Retinal pigment epithelial cell (primary cell): ENCODE measurements around the gene RNF149.

Experiments
- DNase-seq: peaks from one replicate; pipeline ENCODE4 v3.0.0-alpha.2; 2010; ENCODE audit warnings: low read depth
- H3K4me3 ChIP-seq: 2 replicates; pipeline ENCODE4 v1.5.1; 2011; ENCODE audit warnings: mild to moderate bottlenecking, low read length, control low read depth, moderate library complexity
- CTCF ChIP-seq: conservative IDR thresholded peaks from 2 replicates; pipeline ENCODE4 v1.5.1; 2011; ENCODE audit warnings: low read depth, low read length, control low read depth, inconsistent platforms

The RNF149 gene

GRCh38 chr2:101294861-101295260 is 13.6 kb downstream of the RNF149 start:
- TF ChIP-seq CTCF: no peak
- H3K4me3 ChIP-seq: no peak overlapping the region
- DNase-seq: no peak

DNA sequence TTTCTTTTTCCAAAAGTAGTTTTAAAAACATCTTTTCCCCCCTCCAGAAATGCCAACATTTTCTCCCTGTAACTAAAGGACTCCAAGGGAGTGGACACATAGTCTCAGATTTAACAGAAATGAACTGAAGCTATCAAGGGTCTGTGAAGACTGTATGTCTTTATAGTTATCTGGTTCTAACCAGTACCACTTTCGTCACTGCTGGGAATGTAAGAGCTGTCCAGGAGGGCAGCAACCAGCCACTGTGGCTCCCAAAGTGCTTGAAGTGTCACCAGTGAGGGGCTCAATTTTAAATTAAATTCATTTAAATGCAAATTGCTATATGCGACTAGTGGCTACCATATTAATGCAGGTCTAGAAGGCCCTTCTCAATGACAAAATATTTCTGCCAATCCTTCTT is 15.0 kb downstream of the RNF149 start:
- TF ChIP-seq CTCF: no peak
- H3K4me3 ChIP-seq: no peak overlapping the region
- DNase-seq: no peak

DNA sequence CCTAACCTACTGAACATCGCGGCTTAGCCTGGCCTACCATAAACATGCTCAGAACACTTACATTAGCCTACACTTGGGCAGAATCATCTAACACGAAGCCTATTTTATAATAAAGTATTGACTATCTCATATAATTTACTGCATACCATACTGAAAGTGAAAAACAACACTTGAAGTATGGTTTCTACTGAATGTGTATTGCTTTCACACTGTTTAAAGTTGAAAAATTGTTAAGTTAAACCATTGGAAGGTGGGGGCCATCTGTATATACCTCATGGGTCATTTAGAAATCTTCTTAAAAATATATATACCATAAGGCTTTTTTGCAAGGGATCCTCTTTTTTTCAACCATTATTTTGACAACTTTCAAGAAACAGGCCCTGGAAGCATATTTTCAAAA is 16.5 kb downstream of the RNF149 start:
- TF ChIP-seq CTCF: no peak
- no peak overlapping the region for H3K4me3 ChIP-seq
- no peak for DNase-seq

- no peak for DNase-seq
- H3K4me3 ChIP-seq: no peak overlapping the region
- TF ChIP-seq CTCF: no peak
These were observed 17.8 kb downstream of the RNF149 start for GRCh38 chr2:101290711-101291110.

DNA sequence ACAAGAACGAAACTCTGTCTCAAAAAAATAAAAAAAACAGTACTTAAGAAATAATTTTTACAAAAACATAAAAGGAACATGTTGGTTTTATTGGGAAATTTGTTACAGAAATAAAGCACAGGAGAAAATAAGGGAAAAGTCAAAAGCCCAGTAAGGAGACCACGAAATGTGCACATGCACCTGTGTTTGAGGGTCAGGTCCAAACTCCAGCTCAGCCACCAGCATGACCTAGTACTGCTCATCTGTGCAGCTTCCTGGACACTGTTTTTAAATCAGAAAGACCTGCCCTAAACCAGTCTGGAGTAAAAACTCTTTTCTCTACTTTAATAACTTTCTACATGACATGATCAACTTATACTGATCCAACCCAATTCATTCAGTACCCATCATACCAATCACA is 21.2 kb downstream of the RNF149 start:
- TF ChIP-seq CTCF: no peak
- no peak for DNase-seq
- no peak overlapping the region for H3K4me3 ChIP-seq

- no peak for TF ChIP-seq CTCF
- no peak overlapping the region for H3K4me3 ChIP-seq
- DNase-seq: no peak
These were observed 21.8 kb downstream of the RNF149 start for GRCh38 chr2:101286684-101287083.

DNA sequence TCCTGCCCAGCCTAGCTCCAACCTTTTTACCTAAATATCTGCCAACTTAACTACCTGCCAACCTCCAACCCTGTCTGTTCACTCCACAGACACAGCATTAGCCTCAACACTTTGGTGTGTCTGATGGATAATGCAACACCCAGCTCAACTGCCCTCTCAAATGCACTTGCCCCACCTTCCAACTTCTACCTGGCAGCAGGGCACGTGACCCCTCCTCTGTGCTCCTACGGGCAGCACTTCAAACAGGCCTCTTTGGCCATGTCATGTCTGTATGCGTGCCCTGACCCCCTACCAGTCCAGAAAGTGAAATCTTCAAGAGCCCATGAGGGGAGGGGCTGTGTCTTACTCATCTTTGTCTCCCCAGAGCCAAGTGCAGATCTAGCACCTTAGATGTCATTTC is 25.5 kb downstream of the RNF149 start:
- no peak overlapping the region for H3K4me3 ChIP-seq
- no peak for TF ChIP-seq CTCF
- DNase-seq: no peak
